ENCODE data around the gene SNX7.

Gene SNX7

GRCh38 chr1:98674075-98674781, 12.7 kb downstream of the SNX7 start:
- Histone ChIP-seq H3K79me1 (replicated peaks; ENCODE audit: low read length, poor library complexity, severe bottlenecking) (peaks cover 12% of the 10 kb centered on the region), H3K4ac (ENCODE audit: low read depth in 1 of 2, low read length in 2 of 2) (no peak overlapping the region), H3K9me3 (ENCODE audit: control insufficient read depth, low read length) (no peaks in the 10 kb centered on the region), H2AK5ac (ENCODE audit: low read length, severe bottlenecking) (no peak overlapping the region), H3K4me1 (ENCODE audit: control insufficient read depth, insufficient read depth, low read depth, low read length) (no peaks in the 10 kb centered on the region), H3K4me3 (ENCODE audit: insufficient read depth in 1 of 2, low read depth in 1 of 2, low read length in 2 of 2) (no peak overlapping the region), H4K91ac (ENCODE audit: low read length) (no peak overlapping the region), H3K36me3 (ENCODE audit: control insufficient read depth in 1 of 2, insufficient read depth in 2 of 2, low read depth in 1 of 2, low read length in 2 of 2) (no peaks in the 10 kb centered on the region), H3K27ac (ENCODE audit: low read length, poor library complexity, severe bottlenecking) (no peak overlapping the region), H3K4me2 (ENCODE audit: low read length, poor library complexity, severe bottlenecking) (no peak overlapping the region), H3K23ac (ENCODE audit: low read length in 2 of 2) (no peak overlapping the region), H3K18ac (ENCODE audit: low read depth in 1 of 2, low read length in 2 of 2) (no peak overlapping the region), H2BK120ac (ENCODE audit: low read depth, low read length) (no peak overlapping the region), H2BK15ac (ENCODE audit: low read depth, poor library complexity, severe bottlenecking) (no peak overlapping the region), H2BK5ac (ENCODE audit: low read depth, low read length, poor library complexity, severe bottlenecking) (no peak overlapping the region), H3K27me3 (ENCODE audit: control insufficient read depth in 1 of 2, insufficient read depth in 1 of 2, low read length in 2 of 2) (no peaks in the 10 kb centered on the region), H2BK12ac (ENCODE audit: low read length in 2 of 2) (no peak overlapping the region), H2AFZ (ENCODE audit: low read depth, low read length) (no peak overlapping the region), H3K9ac (ENCODE audit: low read length) (peak overlapping the region; percentile 12), H4K8ac (ENCODE audit: low read length) (no peak overlapping the region), H3K14ac (ENCODE audit: low read length in 2 of 2) (no peak overlapping the region)
- no peak for DNase-seq
- 96% methylated on average over 2 of the region's 5 CpGs for WGBS

- WGBS, result 100% methylated on average over 4 of the region's 5 CpGs
- Histone ChIP-seq H3K14ac (ENCODE audit: low read length in 2 of 2) (no peak overlapping the region), H3K9ac (ENCODE audit: low read length) (no peak overlapping the region), H4K91ac (ENCODE audit: low read length) (no peak overlapping the region), H2BK12ac (ENCODE audit: low read length in 2 of 2) (no peak overlapping the region), H2BK120ac (ENCODE audit: low read depth, low read length) (no peak overlapping the region), H3K4ac (ENCODE audit: low read depth in 1 of 2, low read length in 2 of 2) (no peak overlapping the region), H3K23ac (ENCODE audit: low read length in 2 of 2) (no peak overlapping the region), H3K4me1 (ENCODE audit: control insufficient read depth, insufficient read depth, low read depth, low read length) (no peaks in the 10 kb centered on the region), H2AK5ac (ENCODE audit: low read length, severe bottlenecking) (no peak overlapping the region), H3K4me2 (ENCODE audit: low read length, poor library complexity, severe bottlenecking) (no peak overlapping the region), H4K8ac (ENCODE audit: low read length) (no peak overlapping the region), H3K18ac (ENCODE audit: low read depth in 1 of 2, low read length in 2 of 2) (no peak overlapping the region), H2BK5ac (ENCODE audit: low read depth, low read length, poor library complexity, severe bottlenecking) (no peak overlapping the region), H3K36me3 (ENCODE audit: control insufficient read depth in 1 of 2, insufficient read depth in 2 of 2, low read depth in 1 of 2, low read length in 2 of 2) (peaks cover 0 to 7% of the 10 kb centered on the region in 2 experiments), H2BK15ac (ENCODE audit: low read depth, poor library complexity, severe bottlenecking) (no peak overlapping the region), H3K9me3 (ENCODE audit: control insufficient read depth, low read length) (no peaks in the 10 kb centered on the region), H3K79me1 (replicated peaks; ENCODE audit: low read length, poor library complexity, severe bottlenecking) (peaks cover 18% of the 10 kb centered on the region), H3K27me3 (ENCODE audit: control insufficient read depth in 1 of 2, insufficient read depth in 1 of 2, low read length in 2 of 2) (no peaks in the 10 kb centered on the region), H3K27ac (ENCODE audit: low read length, poor library complexity, severe bottlenecking) (no peak overlapping the region), H2AFZ (ENCODE audit: low read depth, low read length) (no peak overlapping the region), H3K4me3 (ENCODE audit: insufficient read depth in 1 of 2, low read depth in 1 of 2, low read length in 2 of 2) (no peak overlapping the region)
- DNase-seq, result no peak
Observed at GRCh38 chr1:98675282-98675681, 13.8 kb downstream of the SNX7 start.

DNA sequence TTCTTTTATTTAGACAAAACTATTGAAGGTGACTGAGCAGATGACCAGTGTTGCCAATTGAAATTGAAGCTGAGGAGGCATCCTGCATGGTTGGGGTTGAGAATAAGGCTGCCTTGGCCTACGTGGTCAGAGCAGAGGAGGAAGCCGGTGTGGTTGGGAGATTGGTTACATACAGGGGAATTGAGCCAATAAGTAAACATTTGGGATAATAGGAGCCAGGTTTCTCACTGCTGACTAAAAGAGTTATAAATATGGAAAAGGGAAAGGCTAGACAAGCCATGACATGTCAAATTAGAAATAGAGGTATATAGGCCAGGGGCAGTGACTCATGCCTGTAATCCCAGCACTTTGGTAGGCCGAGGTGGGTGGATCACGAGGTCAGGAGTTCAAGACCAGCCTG, 15.8 kb downstream of the SNX7 start:
- Histone ChIP-seq H3K4me1 (ENCODE audit: control insufficient read depth, insufficient read depth, low read depth, low read length) (no peaks in the 10 kb centered on the region), H3K9me3 (ENCODE audit: control insufficient read depth, low read length) (no peaks in the 10 kb centered on the region), H3K18ac (ENCODE audit: low read depth in 1 of 2, low read length in 2 of 2) (no peak overlapping the region), H4K8ac (ENCODE audit: low read length) (no peak overlapping the region), H3K4me3 (ENCODE audit: insufficient read depth in 1 of 2, low read depth in 1 of 2, low read length in 2 of 2) (no peak overlapping the region), H3K14ac (ENCODE audit: low read length in 2 of 2) (no peak overlapping the region), H4K91ac (ENCODE audit: low read length) (no peak overlapping the region), H2BK15ac (ENCODE audit: low read depth, poor library complexity, severe bottlenecking) (no peak overlapping the region), H3K9ac (ENCODE audit: low read length) (no peak overlapping the region), H2AK5ac (ENCODE audit: low read length, severe bottlenecking) (no peak overlapping the region), H3K4me2 (ENCODE audit: low read length, poor library complexity, severe bottlenecking) (no peak overlapping the region), H3K27me3 (ENCODE audit: control insufficient read depth in 1 of 2, insufficient read depth in 1 of 2, low read length in 2 of 2) (no peaks in the 10 kb centered on the region), H2BK12ac (ENCODE audit: low read length in 2 of 2) (no peak overlapping the region), H3K27ac (ENCODE audit: low read length, poor library complexity, severe bottlenecking) (no peak overlapping the region), H3K79me1 (replicated peaks; ENCODE audit: low read length, poor library complexity, severe bottlenecking) (peaks cover 19% of the 10 kb centered on the region), H2BK120ac (ENCODE audit: low read depth, low read length) (no peak overlapping the region), H3K23ac (ENCODE audit: low read length in 2 of 2) (no peak overlapping the region), H3K36me3 (ENCODE audit: control insufficient read depth in 1 of 2, insufficient read depth in 2 of 2, low read depth in 1 of 2, low read length in 2 of 2) (peaks cover 0 to 7% of the 10 kb centered on the region in 2 experiments), H3K4ac (ENCODE audit: low read depth in 1 of 2, low read length in 2 of 2) (no peak overlapping the region), H2AFZ (ENCODE audit: low read depth, low read length) (no peak overlapping the region), H2BK5ac (ENCODE audit: low read depth, low read length, poor library complexity, severe bottlenecking) (no peak overlapping the region)
- DNase-seq, result no peak
- WGBS, result 83% methylated on average over 4 of the region's 4 CpGs

- Histone ChIP-seq H4K91ac (ENCODE audit: low read length) (no peak overlapping the region), H3K4me3 (ENCODE audit: insufficient read depth in 1 of 2, low read depth in 1 of 2, low read length in 2 of 2) (no peak overlapping the region), H2BK12ac (ENCODE audit: low read length in 2 of 2) (no peak overlapping the region), H4K8ac (ENCODE audit: low read length) (no peak overlapping the region), H2BK15ac (ENCODE audit: low read depth, poor library complexity, severe bottlenecking) (no peak overlapping the region), H3K27me3 (ENCODE audit: control insufficient read depth in 1 of 2, insufficient read depth in 1 of 2, low read length in 2 of 2) (no peaks in the 10 kb centered on the region), H2AK5ac (ENCODE audit: low read length, severe bottlenecking) (no peak overlapping the region), H3K23ac (ENCODE audit: low read length in 2 of 2) (no peak overlapping the region), H3K4me2 (ENCODE audit: low read length, poor library complexity, severe bottlenecking) (no peak overlapping the region), H3K9ac (ENCODE audit: low read length) (no peak overlapping the region), H3K18ac (ENCODE audit: low read depth in 1 of 2, low read length in 2 of 2) (no peak overlapping the region), H3K79me1 (replicated peaks; ENCODE audit: low read length, poor library complexity, severe bottlenecking) (peaks cover 26% of the 10 kb centered on the region), H3K14ac (ENCODE audit: low read length in 2 of 2) (no peak overlapping the region), H3K4ac (ENCODE audit: low read depth in 1 of 2, low read length in 2 of 2) (no peak overlapping the region), H3K27ac (ENCODE audit: low read length, poor library complexity, severe bottlenecking) (no peak overlapping the region), H3K36me3 (ENCODE audit: control insufficient read depth in 1 of 2, insufficient read depth in 2 of 2, low read depth in 1 of 2, low read length in 2 of 2) (peaks cover 7 to 21% of the 10 kb centered on the region in 2 experiments), H2BK120ac (ENCODE audit: low read depth, low read length) (no peak overlapping the region), H2BK5ac (ENCODE audit: low read depth, low read length, poor library complexity, severe bottlenecking) (no peak overlapping the region), H3K9me3 (ENCODE audit: control insufficient read depth, low read length) (no peaks in the 10 kb centered on the region), H2AFZ (ENCODE audit: low read depth, low read length) (no peak overlapping the region), H3K4me1 (ENCODE audit: control insufficient read depth, insufficient read depth, low read depth, low read length) (no peaks in the 10 kb centered on the region)
- 84% methylated on average over 2 of the region's 3 CpGs for WGBS
- no peak for DNase-seq
Observed at GRCh38 chr1:98681812-98682211, 20.3 kb downstream of the SNX7 start.
